A549 (cell line): ENCODE data around the gene SNRPA.

Experiments used
- BHLHE40 ChIP-seq: IDR thresholded peaks from 2 replicates; pipeline ENCODE4 v1.6.1; 2012; ENCODE audit warnings: low read depth, low read length, inconsistent platforms
- CEBPB ChIP-seq, 2 experiments: fragments of >200 bp in 1 of 2; sonication (Bioruptor Twin) in 1 of 2; formaldehyde crosslinking in 1 of 2; IDR thresholded peaks; 2 replicates each; pipeline ENCODE4 v1.6.1; 2012 to 2016
- CHD2 ChIP-seq: fragments of 150-350 bp; IDR thresholded peaks from 2 replicates; pipeline ENCODE4 v1.6.1; 2014; ENCODE audit warnings: low read length; ENCODE audit not compliant: partially characterized antibody
- CTCF ChIP-seq: fragments of >200 bp; sonication (Bioruptor Twin); formaldehyde crosslinking; IDR thresholded peaks from 3 replicates; pipeline ENCODE4 v1.5.1; 2016
- ELK1 ChIP-seq: fragments of 150-350 bp; IDR thresholded peaks from 2 replicates; pipeline ENCODE4 v1.6.1; 2014; ENCODE audit warnings: low read depth, mild to moderate bottlenecking, low read length
- HDAC2 ChIP-seq: fragments of 200-600 bp; sonication (generic); IDR thresholded peaks from 2 replicates; pipeline ENCODE4 v1.6.1; 2016
- JUNB ChIP-seq: fragments of >200 bp; sonication (Bioruptor Twin); formaldehyde crosslinking; IDR thresholded peaks from 2 replicates; pipeline ENCODE4 v1.6.1; 2016
- MAZ ChIP-seq: fragments of 150-350 bp; IDR thresholded peaks from 2 replicates; pipeline ENCODE4 v1.6.1; 2014; ENCODE audit warnings: antibody characterized with exemption, low read depth, low read length, borderline replicate concordance
- NPAS2 ChIP-seq: fragments of 250-450 bp; sonication (Bioruptor Pico); IDR thresholded peaks from 2 replicates; pipeline ENCODE4 v1.8.0; 2022; ENCODE audit warnings: mild to moderate bottlenecking, moderate library complexity, borderline replicate concordance
- PHF8 ChIP-seq: fragments of 200-600 bp; sonication (generic); IDR thresholded peaks from 2 replicates; pipeline ENCODE4 v1.6.1; 2016; ENCODE audit warnings: low read depth, mild to moderate bottlenecking, antibody characterized with exemption, moderate library complexity, borderline replicate concordance
- POLR2A ChIP-seq: IDR thresholded peaks from 2 replicates; pipeline ENCODE4 v1.6.1; 2012; ENCODE audit warnings: mild to moderate bottlenecking, low read length
- RAD21 ChIP-seq, 2 experiments: fragments of >200 bp in 1 of 2; sonication (Bioruptor Twin) in 1 of 2; formaldehyde crosslinking in 1 of 2; IDR thresholded peaks in 1 of 2; conservative IDR thresholded peaks in 1 of 2; 2 replicates in 1 of 2; 3 replicates in 1 of 2; pipeline ENCODE4 v1.6.1; 2012 to 2018; ENCODE audit warnings: inconsistent platforms in 1 of 2
- REST ChIP-seq: fragments of 200-600 bp; sonication (generic); IDR thresholded peaks from 2 replicates; pipeline ENCODE4 v1.6.1; 2016; ENCODE audit warnings: antibody characterized with exemption, mild to moderate bottlenecking, moderate library complexity

GRCh38 chr19:40724315-40724714 lies 26.7 kb upstream of the SNRPA start:
- TF ChIP-seq CHD2 (no peak), HDAC2 (no peak), CTCF (no peak), REST (no peak), CEBPB (IDR thresholded peaks at IDR 0.05) (no peak), PHF8 (no peak), POLR2A (no peak), JUNB (no peak), NPAS2 (CRISPR knock-in tag) (no peak), BHLHE40 (no peak), RAD21 (conservative IDR thresholded peaks at IDR 0.05 in 1 of 2, IDR thresholded peaks at IDR 0.05 in 1 of 2) (no peak), MAZ (no peak), ELK1 (no peak)
